Effector memory CD4-positive, alpha-beta T cell (primary cell): Measurements from ENCODE around the gene TNFRSF19.

Experiments
- DNase-seq, 3 donors: peaks; one replicate each; pipeline ENCODE4 v3.0.0-alpha.2; 2020
- H3K27ac ChIP-seq: 2 replicates; pipeline ENCODE4 v1.7.0; 2013; ENCODE audit warnings: mild to moderate bottlenecking, low read length, moderate library complexity; ENCODE audit not compliant: insufficient read depth, poor library complexity, severe bottlenecking
- H3K27me3 ChIP-seq: replicated peaks from 2 replicates; pipeline ENCODE4 v1.7.0; 2013; ENCODE audit warnings: mild to moderate bottlenecking, low read length; ENCODE audit not compliant: insufficient read depth, control insufficient read depth, poor library complexity, severe bottlenecking
- H3K36me3 ChIP-seq: 2 replicates; pipeline ENCODE4 v1.7.0; 2013; ENCODE audit warnings: mild to moderate bottlenecking, low read length, moderate library complexity; ENCODE audit not compliant: control insufficient read depth, insufficient read depth
- H3K4me1 ChIP-seq: 2 replicates; pipeline ENCODE4 v1.7.0; 2013; ENCODE audit warnings: low read length, mild to moderate bottlenecking; ENCODE audit not compliant: control insufficient read depth, insufficient read depth, poor library complexity, severe bottlenecking
- H3K4me3 ChIP-seq: 2 replicates; pipeline ENCODE4 v1.7.0; 2013; ENCODE audit warnings: low read length, low read depth, mild to moderate bottlenecking; ENCODE audit not compliant: insufficient read depth, poor library complexity, severe bottlenecking
- H3K9me3 ChIP-seq: 2 replicates; pipeline ENCODE4 v1.7.0; 2013; ENCODE audit warnings: mild to moderate bottlenecking, low read length, moderate library complexity; ENCODE audit not compliant: control insufficient read depth

Gene TNFRSF19

DNA sequence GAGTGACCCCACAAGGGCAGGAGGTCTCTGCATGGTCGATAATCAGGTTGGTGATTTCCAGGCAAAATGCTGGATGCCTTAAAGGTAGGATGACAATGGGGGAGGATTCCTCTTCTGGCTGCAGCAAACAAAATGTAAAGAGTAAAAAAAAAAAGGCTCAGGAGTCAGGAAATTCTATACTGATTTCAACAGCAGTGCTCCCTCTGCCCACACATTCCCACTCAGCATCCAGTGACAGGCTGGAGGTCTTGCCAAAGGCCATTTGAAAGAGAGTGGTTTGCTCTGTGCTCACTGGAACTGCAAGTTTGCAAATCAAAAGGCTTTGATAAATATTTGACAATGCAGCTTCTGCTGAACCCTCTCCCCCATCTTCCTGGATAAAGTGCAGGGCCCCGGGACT, 135.4 kb downstream of the TNFRSF19 start:
- Histone ChIP-seq H3K36me3 (no peaks in the 10 kb centered on the region), H3K9me3 (no peaks in the 10 kb centered on the region), H3K27ac (no peak overlapping the region), H3K4me3 (no peak overlapping the region), H3K4me1 (no peaks in the 10 kb centered on the region), H3K27me3 (no peaks in the 10 kb centered on the region)
- no peak for DNase-seq

- H3K27me3 ChIP-seq, result no peaks in the 10 kb centered on the region
- no peaks in the 10 kb centered on the region for H3K36me3 ChIP-seq
- H3K4me3 ChIP-seq, result no peak overlapping the region
- H3K9me3 ChIP-seq, result no peaks in the 10 kb centered on the region
- H3K27ac ChIP-seq, result no peak overlapping the region
- DNase-seq, result no peak
- H3K4me1 ChIP-seq, result no peaks in the 10 kb centered on the region
Measured at GRCh38 chr13:23707674-23708073, 137.5 kb downstream of the TNFRSF19 start.

DNA sequence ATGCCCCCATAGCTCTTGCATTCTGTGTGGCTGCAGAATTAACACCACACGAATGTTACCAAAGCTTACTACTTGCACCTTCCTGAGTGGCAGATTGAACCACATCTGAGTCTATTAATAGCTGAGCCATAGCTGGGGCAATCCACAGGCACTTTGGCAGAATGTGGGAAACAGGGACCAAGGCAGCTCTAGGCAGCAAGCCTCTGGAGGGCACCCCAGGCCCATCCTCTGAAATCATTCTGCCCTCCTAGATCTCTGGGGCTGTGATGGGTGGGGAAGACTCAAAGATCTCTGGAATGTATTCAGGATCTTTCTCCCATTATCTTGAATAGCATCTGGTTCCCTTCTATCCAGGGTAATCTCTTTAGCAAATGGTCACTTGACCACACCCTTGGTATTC, 139.3 kb downstream of the TNFRSF19 start:
- Histone ChIP-seq H3K27me3 (no peaks in the 10 kb centered on the region), H3K9me3 (no peaks in the 10 kb centered on the region), H3K4me3 (no peak overlapping the region), H3K36me3 (no peaks in the 10 kb centered on the region), H3K27ac (no peak overlapping the region), H3K4me1 (no peaks in the 10 kb centered on the region)
- DNase-seq, result no peak

DNA sequence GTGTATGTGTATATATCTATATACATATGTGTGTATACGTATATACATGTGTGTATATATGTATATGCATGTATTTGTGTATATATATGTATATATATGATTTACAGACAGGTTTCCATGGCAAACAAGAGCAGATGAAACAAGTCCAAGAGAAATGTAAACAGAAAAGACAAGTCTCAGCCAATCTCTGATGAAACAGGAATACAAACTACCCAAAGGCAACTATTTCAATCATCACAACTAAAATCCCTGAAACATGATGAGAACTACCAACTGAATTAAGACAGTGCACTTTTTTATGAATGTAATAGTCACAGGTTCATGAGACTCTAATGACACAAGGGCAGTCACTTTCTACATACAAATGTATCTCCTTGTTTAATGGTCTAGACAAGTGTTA, 140.2 kb downstream of the TNFRSF19 start:
- H3K4me1 ChIP-seq, result no peaks in the 10 kb centered on the region
- no peaks in the 10 kb centered on the region for H3K36me3 ChIP-seq
- no peak for DNase-seq
- H3K9me3 ChIP-seq, result no peaks in the 10 kb centered on the region
- no peaks in the 10 kb centered on the region for H3K27me3 ChIP-seq
- H3K27ac ChIP-seq, result no peak overlapping the region
- no peak overlapping the region for H3K4me3 ChIP-seq

GRCh38 chr13:23711355-23711754, 141.1 kb downstream of the TNFRSF19 start:
- no peak overlapping the region for H3K4me3 ChIP-seq
- no peak for DNase-seq
- no peaks in the 10 kb centered on the region for H3K36me3 ChIP-seq
- no peaks in the 10 kb centered on the region for H3K4me1 ChIP-seq
- no peaks in the 10 kb centered on the region for H3K9me3 ChIP-seq
- H3K27ac ChIP-seq, result no peak overlapping the region
- H3K27me3 ChIP-seq, result no peaks in the 10 kb centered on the region

DNA sequence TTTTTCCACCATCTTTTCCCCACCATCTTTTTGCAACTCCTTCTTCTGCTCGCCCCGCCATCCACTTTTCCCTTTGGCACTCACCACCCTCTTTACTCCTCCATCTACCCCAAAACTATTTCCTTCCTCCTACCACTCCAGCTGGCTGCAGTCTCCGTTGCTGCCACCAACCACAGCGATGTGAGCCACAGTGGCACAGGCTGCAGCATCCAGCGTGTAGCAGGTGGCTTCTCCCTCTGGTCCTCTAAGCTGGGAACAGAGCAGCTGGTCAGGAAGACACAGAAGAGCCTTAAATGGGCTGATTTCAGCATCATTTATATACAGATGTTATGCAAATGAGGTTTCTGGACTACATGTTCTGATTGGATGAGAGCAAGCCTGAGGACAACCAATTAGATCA, 144.5 kb downstream of the TNFRSF19 start:
- H3K4me1 ChIP-seq, result no peaks in the 10 kb centered on the region
- no peak overlapping the region for H3K27ac ChIP-seq
- no peaks in the 10 kb centered on the region for H3K27me3 ChIP-seq

GRCh38 chr13:23715092-23715761, 145.0 kb downstream of the TNFRSF19 start:
- Histone ChIP-seq H3K4me3 (no peak overlapping the region), H3K27me3 (no peaks in the 10 kb centered on the region), H3K4me1 (no peaks in the 10 kb centered on the region), H3K27ac (no peak overlapping the region), H3K9me3 (no peaks in the 10 kb centered on the region), H3K36me3 (no peaks in the 10 kb centered on the region)
- DNase-seq, result no peak

More for the DNA sequence above, 144.5 kb downstream of the TNFRSF19 start:
- DNase-seq, result no peak
- no peaks in the 10 kb centered on the region for H3K36me3 ChIP-seq
- no peak overlapping the region for H3K4me3 ChIP-seq
- no peaks in the 10 kb centered on the region for H3K9me3 ChIP-seq

DNA sequence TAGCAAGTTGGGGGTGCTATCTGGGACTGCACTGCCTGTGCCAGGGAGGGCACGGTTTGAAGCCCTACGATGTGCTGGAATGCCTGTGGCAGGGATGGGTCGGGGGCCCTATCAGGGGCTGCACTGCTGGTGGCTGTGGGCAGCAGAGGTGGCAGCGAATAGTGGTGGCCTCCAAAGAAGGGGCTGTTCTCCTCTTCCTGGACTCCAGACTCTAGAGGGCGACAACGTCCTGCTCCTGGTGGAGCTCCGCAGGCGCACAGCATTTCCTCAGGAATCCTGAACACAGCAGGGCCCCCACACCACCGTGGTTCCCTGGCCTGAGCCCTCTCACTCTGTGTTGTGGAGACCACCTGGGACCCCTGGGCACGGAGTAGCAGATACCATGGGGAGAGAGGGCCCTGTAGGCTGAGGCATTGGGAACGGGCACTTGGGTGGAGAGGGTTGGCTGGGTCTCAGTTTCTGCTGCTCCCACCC, 145.6 kb downstream of the TNFRSF19 start:
- no peaks in the 10 kb centered on the region for H3K27me3 ChIP-seq
- H3K9me3 ChIP-seq, result no peaks in the 10 kb centered on the region
- no peak for DNase-seq
- H3K4me1 ChIP-seq, result no peaks in the 10 kb centered on the region
- H3K36me3 ChIP-seq, result no peaks in the 10 kb centered on the region
- no peak overlapping the region for H3K27ac ChIP-seq
- no peak overlapping the region for H3K4me3 ChIP-seq

GRCh38 chr13:23716401-23716800, 146.2 kb downstream of the TNFRSF19 start:
- H3K27me3 ChIP-seq, result no peaks in the 10 kb centered on the region
- no peaks in the 10 kb centered on the region for H3K4me1 ChIP-seq
- H3K4me3 ChIP-seq, result no peak overlapping the region
- DNase-seq, result no peak
- H3K9me3 ChIP-seq, result no peaks in the 10 kb centered on the region
- no peak overlapping the region for H3K27ac ChIP-seq
- no peaks in the 10 kb centered on the region for H3K36me3 ChIP-seq

GRCh38 chr13:23718996-23719395, 148.8 kb downstream of the TNFRSF19 start:
- H3K4me3 ChIP-seq, result no peak overlapping the region
- no peaks in the 10 kb centered on the region for H3K9me3 ChIP-seq
- no peak for DNase-seq
- no peaks in the 10 kb centered on the region for H3K27me3 ChIP-seq
- H3K4me1 ChIP-seq, result no peaks in the 10 kb centered on the region
- H3K27ac ChIP-seq, result no peak overlapping the region
- H3K36me3 ChIP-seq, result no peaks in the 10 kb centered on the region
